ENCODE results near the gene ESRRB. TPM values are rescaled to one million over a fixed set of nuclear protein-coding genes. Genes with fewer than 3 reads are reported as not detected.

The ESRRB gene
- total RNA-seq, 3 donors from 2014 or later, result 0.16 to 0.44 TPM; not detected in 1

DNA sequence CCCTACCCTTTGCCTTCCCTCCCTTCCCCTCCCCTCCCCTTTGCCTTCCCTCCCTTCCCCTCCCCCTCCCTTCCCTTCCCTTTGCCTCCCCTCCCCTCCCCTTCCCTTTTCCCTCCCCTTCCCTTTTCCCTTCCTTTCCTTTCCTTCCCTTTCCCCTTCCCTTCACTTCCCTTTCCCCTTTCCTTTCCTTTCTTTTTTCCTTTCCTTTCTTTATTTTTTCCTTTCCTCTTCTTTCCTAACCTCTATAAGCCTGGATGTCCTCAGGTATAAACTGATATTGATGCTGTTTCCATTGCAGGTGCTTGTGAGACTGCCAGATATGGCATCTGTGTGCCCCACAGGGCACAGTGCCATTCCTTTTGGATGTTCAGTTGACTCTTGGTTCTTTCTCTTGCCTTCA, 163.2 kb downstream of the ESRRB start:
- H3K27me3 ChIP-seq, result no peaks in the 10 kb centered on the region
- TF ChIP-seq, protein P1, sequence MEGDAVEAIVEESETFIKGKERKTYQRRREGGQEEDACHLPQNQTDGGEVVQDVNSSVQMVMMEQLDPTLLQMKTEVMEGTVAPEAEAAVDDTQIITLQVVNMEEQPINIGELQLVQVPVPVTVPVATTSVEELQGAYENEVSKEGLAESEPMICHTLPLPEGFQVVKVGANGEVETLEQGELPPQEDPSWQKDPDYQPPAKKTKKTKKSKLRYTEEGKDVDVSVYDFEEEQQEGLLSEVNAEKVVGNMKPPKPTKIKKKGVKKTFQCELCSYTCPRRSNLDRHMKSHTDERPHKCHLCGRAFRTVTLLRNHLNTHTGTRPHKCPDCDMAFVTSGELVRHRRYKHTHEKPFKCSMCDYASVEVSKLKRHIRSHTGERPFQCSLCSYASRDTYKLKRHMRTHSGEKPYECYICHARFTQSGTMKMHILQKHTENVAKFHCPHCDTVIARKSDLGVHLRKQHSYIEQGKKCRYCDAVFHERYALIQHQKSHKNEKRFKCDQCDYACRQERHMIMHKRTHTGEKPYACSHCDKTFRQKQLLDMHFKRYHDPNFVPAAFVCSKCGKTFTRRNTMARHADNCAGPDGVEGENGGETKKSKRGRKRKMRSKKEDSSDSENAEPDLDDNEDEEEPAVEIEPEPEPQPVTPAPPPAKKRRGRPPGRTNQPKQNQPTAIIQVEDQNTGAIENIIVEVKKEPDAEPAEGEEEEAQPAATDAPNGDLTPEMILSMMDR (IDR thresholded peaks at IDR 0.05), result no peak
- no peak for TF ChIP-seq POLR2AphosphoS5 (IDR thresholded peaks at IDR 0.05)
- TF ChIP-seq POLR2A (IDR thresholded peaks at IDR 0.05), result no peak
- no peaks in the 10 kb centered on the region for H3K36me3 ChIP-seq
- H3K27ac ChIP-seq, result no peak overlapping the region
- intact Hi-C loops (cut with DNase I; ENCODE audit: low total_unique reads), result no loop called here
- no peak overlapping the region for H3K4me3 ChIP-seq
- DNase-seq (ENCODE audit: low spot score in 2 of 2), result no peak
- no peaks in the 10 kb centered on the region for H3K9me3 ChIP-seq
- no peaks in the 10 kb centered on the region for H3K4me1 ChIP-seq

DNA sequence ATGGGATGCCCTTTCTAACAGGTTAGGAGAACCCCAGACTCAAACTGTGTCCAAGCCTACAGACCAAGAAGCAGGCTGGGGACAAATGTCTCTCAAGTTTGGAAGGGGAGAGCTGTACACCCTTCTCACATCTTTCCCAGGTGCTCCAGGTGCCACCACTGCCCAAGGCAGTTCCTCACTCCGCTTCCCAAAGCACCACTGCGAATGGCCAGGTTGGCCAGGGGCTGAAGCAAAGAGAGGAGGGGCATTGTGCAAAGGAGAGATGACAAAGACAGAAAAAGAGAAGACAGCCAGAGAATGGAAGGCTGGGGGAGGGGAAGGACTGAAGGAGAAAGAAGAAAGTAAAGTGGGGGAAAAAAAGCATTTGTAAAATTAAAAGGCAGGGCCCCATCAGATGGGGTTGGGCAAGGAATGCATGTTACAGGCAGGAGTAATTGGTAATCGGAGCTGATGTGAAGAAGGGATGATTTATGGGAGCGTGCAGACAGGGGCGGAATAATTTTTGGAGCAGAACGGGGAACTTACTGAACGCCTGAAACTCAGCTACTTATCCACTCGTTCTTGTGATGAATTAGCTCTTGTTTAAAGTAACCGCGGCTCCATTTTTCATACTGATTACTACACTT, 165.8 kb downstream of the ESRRB start:
- no peaks in the 10 kb centered on the region for H3K27me3 ChIP-seq
- intact Hi-C loops (cut with DNase I; ENCODE audit: low total_unique reads), result no loop called here
- TF ChIP-seq, protein P1 (IDR thresholded peaks at IDR 0.05), result no peak
- TF ChIP-seq POLR2A (IDR thresholded peaks at IDR 0.05) (no peak), POLR2AphosphoS5 (IDR thresholded peaks at IDR 0.05) (no peak)
- DNase-seq (ENCODE audit: low spot score in 2 of 2), result no peak
- H3K4me3 ChIP-seq, result no peak overlapping the region
- no peaks in the 10 kb centered on the region for H3K36me3 ChIP-seq
- H3K9me3 ChIP-seq, result no peaks in the 10 kb centered on the region
- no peaks in the 10 kb centered on the region for H3K4me1 ChIP-seq
- no peak overlapping the region for H3K27ac ChIP-seq

DNA sequence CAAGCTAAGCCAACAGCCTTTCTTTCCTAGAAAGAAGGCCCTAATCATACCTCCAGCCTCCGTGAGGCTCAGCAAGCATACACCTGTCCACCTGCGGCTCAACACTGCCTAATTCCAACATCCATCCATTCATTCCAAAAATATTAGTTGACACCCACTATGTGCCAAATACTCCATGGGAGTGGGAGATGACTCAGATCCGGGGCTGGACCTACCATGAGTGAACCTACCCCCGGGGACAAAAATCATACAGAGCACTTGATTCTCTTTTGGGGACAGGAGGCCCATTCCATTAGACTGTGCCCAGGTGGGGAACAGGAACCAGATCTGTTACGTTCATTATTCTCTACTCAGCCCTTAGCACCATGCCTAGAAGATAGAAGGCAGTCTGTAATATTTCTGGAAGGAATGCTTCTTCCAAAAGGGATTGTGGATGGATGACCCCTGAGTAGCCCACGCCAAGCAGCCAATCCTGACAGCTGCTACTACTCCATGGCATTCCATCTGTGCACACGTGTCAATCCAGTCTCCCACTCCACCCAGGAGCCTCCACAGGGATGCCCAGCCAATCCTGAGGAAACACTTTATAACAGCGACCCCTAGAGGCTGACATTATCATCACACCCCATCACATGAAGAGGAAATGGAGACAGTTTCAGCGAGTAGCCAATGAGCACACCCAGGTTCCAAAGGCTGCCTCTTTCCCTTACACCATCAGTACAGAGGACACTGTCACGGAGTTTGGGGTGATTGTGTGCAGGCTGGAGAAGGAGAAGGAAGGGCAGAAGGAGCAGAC, 170.7 kb downstream of the ESRRB start:
- TF ChIP-seq POLR2A (IDR thresholded peaks at IDR 0.05), result no peak
- TF ChIP-seq, protein P1 (IDR thresholded peaks at IDR 0.05), result peak in 1 of 3 donors; percentile 17
- no peak for TF ChIP-seq POLR2AphosphoS5 (IDR thresholded peaks at IDR 0.05)
- no peaks in the 10 kb centered on the region for H3K9me3 ChIP-seq
- no peak for DNase-seq (ENCODE audit: low spot score in 2 of 2)
- H3K27ac ChIP-seq, result no peak overlapping the region
- H3K27me3 ChIP-seq, result no peaks in the 10 kb centered on the region
- no peak overlapping the region for H3K4me3 ChIP-seq
- no peaks in the 10 kb centered on the region for H3K4me1 ChIP-seq
- H3K36me3 ChIP-seq, result no peaks in the 10 kb centered on the region
- intact Hi-C loops (cut with DNase I; ENCODE audit: low total_unique reads), result no loop called here

DNA sequence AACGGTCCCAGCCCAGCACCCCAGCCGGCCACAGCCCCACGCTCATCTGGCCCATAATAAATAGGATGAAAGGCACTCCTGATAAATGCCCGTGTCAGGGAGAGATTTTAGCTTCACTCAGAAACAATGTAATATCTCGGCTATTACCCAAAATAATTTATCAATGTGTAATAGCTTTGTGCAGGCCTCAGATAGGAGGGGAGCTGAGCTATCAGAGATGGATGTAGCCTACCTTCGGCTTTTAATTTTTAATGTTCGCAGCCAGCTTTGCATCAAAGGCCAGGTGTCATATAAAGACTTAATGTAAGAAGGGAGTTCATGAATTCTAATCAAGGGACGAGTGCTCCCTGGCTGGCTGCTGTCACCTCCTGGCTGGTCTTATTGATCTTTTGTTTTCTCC, 171.9 kb downstream of the ESRRB start:
- Histone ChIP-seq H3K9me3 (no peaks in the 10 kb centered on the region), H3K36me3 (no peaks in the 10 kb centered on the region), H3K4me1 (no peaks in the 10 kb centered on the region), H3K27me3 (no peaks in the 10 kb centered on the region), H3K27ac (no peak overlapping the region), H3K4me3 (no peak overlapping the region)
- DNase-seq (ENCODE audit: low spot score in 2 of 2), result no peak
- TF ChIP-seq POLR2A (IDR thresholded peaks at IDR 0.05) (no peak), POLR2AphosphoS5 (IDR thresholded peaks at IDR 0.05) (no peak)
- TF ChIP-seq, protein P1 (IDR thresholded peaks at IDR 0.05), result no peak
- intact Hi-C loops (cut with DNase I; ENCODE audit: low total_unique reads), result no loop called here

DNA sequence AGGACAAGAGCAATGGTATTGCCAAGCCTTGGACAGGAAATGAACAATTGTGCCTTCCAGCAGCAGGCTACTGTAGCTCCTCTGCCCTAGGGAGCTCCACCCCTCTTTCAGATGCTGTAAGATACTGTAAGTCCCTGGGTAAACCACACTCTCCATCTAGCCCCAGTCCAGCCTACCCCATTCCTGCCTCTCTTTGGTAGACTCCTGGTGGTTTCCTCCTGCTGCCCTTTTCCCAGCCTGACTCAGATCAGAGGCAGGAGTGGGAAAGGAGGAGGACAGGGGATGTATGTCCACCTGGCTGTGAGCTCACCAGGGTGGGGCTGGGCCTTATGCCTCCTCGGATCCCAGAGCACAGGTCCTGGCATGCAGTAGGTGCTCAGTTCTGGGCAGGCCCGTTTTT, 174.6 kb downstream of the ESRRB start:
- no peak overlapping the region for H3K4me3 ChIP-seq
- no peaks in the 10 kb centered on the region for H3K27me3 ChIP-seq
- H3K4me1 ChIP-seq, result no peaks in the 10 kb centered on the region
- no peaks in the 10 kb centered on the region for H3K36me3 ChIP-seq
- DNase-seq (ENCODE audit: low spot score in 2 of 2), result no peak
- intact Hi-C loops (cut with DNase I; ENCODE audit: low total_unique reads), result no loop called here
- no peak overlapping the region for H3K27ac ChIP-seq
- no peaks in the 10 kb centered on the region for H3K9me3 ChIP-seq
- no peak for TF ChIP-seq POLR2AphosphoS5 (IDR thresholded peaks at IDR 0.05)
- no peak for TF ChIP-seq POLR2A (IDR thresholded peaks at IDR 0.05)
- TF ChIP-seq, protein P1 (IDR thresholded peaks at IDR 0.05), result no peak

Measured in breast epithelium (tissue), 4 donors.